Endothelial cell of umbilical vein (primary cell): ENCODE results near the gene CA4.

Experiments
- CTCF ChIP-seq, 2 donors: IDR thresholded peaks; 1 replicate in 1 of 2; 2 replicates in 1 of 2; pipeline ENCODE4 v1.5.1; 2011; ENCODE audit warnings: low read length in 2 of 2, mild to moderate bottlenecking in 2 of 2, moderate library complexity in 2 of 2, control low read depth in 1 of 2, inconsistent platforms in 1 of 2, low read depth in 1 of 2; ENCODE audit not compliant: insufficient read depth in 1 of 2; ENCODE audit errors: extremely low read depth in 1 of 2
- EZH2 ChIP-seq: IDR thresholded peaks from 2 replicates; pipeline ENCODE4 v1.6.1; 2012; ENCODE audit warnings: borderline replicate concordance, low read depth, mild to moderate bottlenecking, moderate library complexity, low read length, inconsistent platforms; ENCODE audit not compliant: severe bottlenecking
- GATA2 ChIP-seq: IDR thresholded peaks from 2 replicates; pipeline ENCODE4 v1.7.0; 2011; ENCODE audit warnings: low read depth, mild to moderate bottlenecking, moderate library complexity, mixed read lengths, low read length; ENCODE audit not compliant: insufficient read length, insufficient read depth
- JUN ChIP-seq: IDR thresholded peaks from 2 replicates; pipeline ENCODE4 v1.6.1; 2011; ENCODE audit warnings: borderline replicate concordance, low read depth; ENCODE audit not compliant: insufficient read length, insufficient read depth
- POLR2A ChIP-seq: IDR thresholded peaks from 2 replicates; pipeline ENCODE4 v1.6.1; 2012; ENCODE audit warnings: low read depth, mild to moderate bottlenecking, control low read depth, low read length
- POLR2AphosphoS5 ChIP-seq: IDR thresholded peaks from 2 replicates; pipeline ENCODE4 v1.6.1; 2012; ENCODE audit warnings: low read depth, mild to moderate bottlenecking, control low read depth, low read length, moderate library complexity; ENCODE audit not compliant: insufficient read depth

- TF ChIP-seq CTCF (IDR thresholded peaks at IDR 0.05; ENCODE audit: extremely low read depth in 1 of 2, insufficient read depth in 1 of 2, low read depth in 1 of 2, low read length in 2 of 2) (no peak), EZH2 (no peak), POLR2A (no peak), POLR2AphosphoS5 (no peak), GATA2 (no peak), JUN (no peak)
These were observed 5.6 kb downstream of the CA4 start for GRCh38 chr17:60155427-60155814.
